Progenitor cell of endocrine pancreas (in vitro differentiated cells): ENCODE measurements around the gene METTL25B. TPM values are rescaled to one million over a fixed set of nuclear protein-coding genes. Genes with fewer than 3 reads are reported as not detected.

ENCODE experiments used
- DNase-seq: peaks from one replicate; pipeline ENCODE4 v3.0.0; 2021; ENCODE audit warnings: low spot score; ENCODE audit not compliant: unreplicated experiment
- H3K27ac Mint-ChIP-seq: 2 replicates; pipeline ENCODE4 v1.8.0; 2021; ENCODE audit warnings: mild to moderate bottlenecking, moderate library complexity, mixed read lengths
- H3K27me3 Mint-ChIP-seq: 2 replicates; pipeline ENCODE4 v1.8.0; 2021; ENCODE audit warnings: mixed read lengths
- H3K36me3 Mint-ChIP-seq: 2 replicates; pipeline ENCODE4 v1.8.0; 2022; ENCODE audit warnings: mixed read lengths; ENCODE audit not compliant: insufficient read depth
- H3K4me1 Mint-ChIP-seq: 2 replicates; pipeline ENCODE4 v1.8.0; 2021; ENCODE audit warnings: low read depth, mixed read lengths
- H3K4me3 Mint-ChIP-seq: 2 replicates; pipeline ENCODE4 v1.8.0; 2021; ENCODE audit warnings: low read depth, mild to moderate bottlenecking, moderate library complexity, mixed read lengths
- H3K9me3 Mint-ChIP-seq: 2 replicates; pipeline ENCODE4 v1.8.0; 2021; ENCODE audit warnings: low read depth, mixed read lengths
- total RNA-seq: library from RNA; stranded (reverse); gene quantifications from 2 replicates; pipeline ENCODE4 v1.2.1, GENCODE V29; 2021
- TF ChIP-seq, protein P1 (sequence below): fragments of 200-600 bp; sonication (generic); IDR thresholded peaks from one replicate; pipeline ENCODE4 v1.5.0; 2021; ENCODE audit warnings: antibody characterized with exemption, mild to moderate bottlenecking; ENCODE audit not compliant: unreplicated experiment

Gene METTL25B
- total RNA-seq, 1 donor from 2014 or later = 42.4 TPM

DNA sequence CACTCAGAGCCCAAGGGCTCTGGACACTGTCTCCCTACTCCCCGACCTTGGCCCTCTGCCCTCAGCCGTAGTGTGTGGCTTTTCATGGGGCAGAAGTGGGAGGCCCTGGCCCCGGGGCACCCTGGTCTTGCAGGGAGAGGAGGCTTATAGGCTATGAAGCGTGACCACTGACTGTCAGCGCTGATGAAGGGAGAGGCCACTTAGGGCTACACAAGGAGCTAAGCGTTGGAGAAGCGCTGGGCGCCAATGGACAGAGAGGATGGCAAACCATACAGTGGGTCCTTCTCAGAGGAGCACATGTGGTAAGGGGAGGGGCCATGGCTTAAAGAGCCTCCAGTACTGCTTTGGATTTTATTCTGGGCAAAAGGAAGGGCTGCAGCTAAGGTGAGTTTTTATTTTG, 30.8 kb upstream of the METTL25B start:
- peaks cover 25% of the 10 kb centered on the region for H3K4me1 Mint-ChIP-seq
- no peak overlapping the region for H3K27ac Mint-ChIP-seq
- no peak overlapping the region for H3K4me3 Mint-ChIP-seq

DNA sequence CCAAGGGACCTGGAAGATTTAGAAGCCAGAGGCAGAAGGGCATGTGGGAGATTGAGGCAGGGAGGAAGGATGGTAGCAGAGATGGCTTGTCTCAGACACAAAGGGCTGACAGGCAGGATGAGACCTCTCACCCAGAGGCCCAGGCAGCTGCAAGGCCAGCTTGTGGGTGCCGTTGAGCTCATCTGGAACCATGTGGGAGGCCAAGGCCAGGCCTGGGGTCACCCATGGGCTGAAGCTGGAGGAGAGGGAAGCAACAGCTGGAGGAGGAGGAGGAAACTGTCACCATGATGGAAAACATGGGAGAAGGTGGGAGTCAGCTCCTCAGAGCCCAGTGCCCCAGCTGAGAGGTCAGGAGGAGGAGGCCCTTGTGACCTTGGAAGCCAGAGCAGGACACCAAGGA, 29.3 kb upstream of the METTL25B start:
- Mint-ChIP-seq H3K27ac (peak overlapping the region; percentile 82), H3K4me3 (no peak overlapping the region), H3K27me3 (peaks cover 10% of the 10 kb centered on the region), H3K4me1 (peaks cover 21% of the 10 kb centered on the region), H3K36me3 (peaks cover 7% of the 10 kb centered on the region), H3K9me3 (no peaks in the 10 kb centered on the region)
- TF ChIP-seq, protein P1, sequence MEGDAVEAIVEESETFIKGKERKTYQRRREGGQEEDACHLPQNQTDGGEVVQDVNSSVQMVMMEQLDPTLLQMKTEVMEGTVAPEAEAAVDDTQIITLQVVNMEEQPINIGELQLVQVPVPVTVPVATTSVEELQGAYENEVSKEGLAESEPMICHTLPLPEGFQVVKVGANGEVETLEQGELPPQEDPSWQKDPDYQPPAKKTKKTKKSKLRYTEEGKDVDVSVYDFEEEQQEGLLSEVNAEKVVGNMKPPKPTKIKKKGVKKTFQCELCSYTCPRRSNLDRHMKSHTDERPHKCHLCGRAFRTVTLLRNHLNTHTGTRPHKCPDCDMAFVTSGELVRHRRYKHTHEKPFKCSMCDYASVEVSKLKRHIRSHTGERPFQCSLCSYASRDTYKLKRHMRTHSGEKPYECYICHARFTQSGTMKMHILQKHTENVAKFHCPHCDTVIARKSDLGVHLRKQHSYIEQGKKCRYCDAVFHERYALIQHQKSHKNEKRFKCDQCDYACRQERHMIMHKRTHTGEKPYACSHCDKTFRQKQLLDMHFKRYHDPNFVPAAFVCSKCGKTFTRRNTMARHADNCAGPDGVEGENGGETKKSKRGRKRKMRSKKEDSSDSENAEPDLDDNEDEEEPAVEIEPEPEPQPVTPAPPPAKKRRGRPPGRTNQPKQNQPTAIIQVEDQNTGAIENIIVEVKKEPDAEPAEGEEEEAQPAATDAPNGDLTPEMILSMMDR = no peak
- no peak for DNase-seq

More for the DNA sequence above, 30.8 kb upstream of the METTL25B start:
- no peaks in the 10 kb centered on the region for H3K9me3 Mint-ChIP-seq
- TF ChIP-seq, protein P1 = no peak
- no peak for DNase-seq
- peaks cover 7% of the 10 kb centered on the region for H3K27me3 Mint-ChIP-seq
- H3K36me3 Mint-ChIP-seq = peaks cover 7% of the 10 kb centered on the region

DNA sequence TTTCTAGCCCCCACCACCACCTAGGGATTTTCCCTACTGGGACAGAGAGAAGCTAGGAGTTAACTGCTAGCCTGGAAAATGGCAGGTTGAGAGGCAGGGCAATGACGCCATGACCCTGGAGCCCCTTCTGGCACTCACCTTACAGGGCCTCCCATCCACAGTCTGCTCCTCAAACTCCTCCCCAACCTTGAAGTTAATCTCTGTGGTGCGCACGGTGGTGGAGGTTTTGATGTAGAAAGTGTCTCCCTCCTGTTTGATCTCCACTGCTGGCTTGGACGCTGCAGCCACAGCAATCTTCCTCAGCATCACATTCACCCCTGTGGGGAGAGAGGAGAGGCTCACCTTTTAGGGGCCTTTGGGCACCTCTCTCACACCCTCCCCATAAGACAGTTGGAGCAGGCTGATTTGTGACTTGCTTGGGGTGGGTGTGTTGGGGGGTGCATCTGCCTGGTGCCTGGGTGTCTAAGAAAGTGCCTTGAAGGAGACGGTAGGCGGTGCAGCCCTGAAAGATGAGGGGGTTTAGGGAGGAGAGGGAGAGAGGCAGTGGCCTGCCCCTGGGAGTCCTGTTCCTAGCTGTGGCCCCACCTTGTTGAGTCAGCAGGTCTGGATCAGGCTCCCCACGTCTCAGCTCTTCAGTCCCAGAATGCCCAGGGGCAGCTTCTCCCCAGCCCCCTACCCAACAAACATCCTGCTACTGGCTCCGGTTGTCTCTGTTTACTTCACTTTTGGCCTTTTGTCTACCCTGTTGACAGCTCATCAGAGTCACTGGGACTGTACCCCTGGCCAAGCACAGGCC, 27.3 kb upstream of the METTL25B start:
- Mint-ChIP-seq H3K27me3 (peaks cover 17% of the 10 kb centered on the region), H3K4me3 (no peak overlapping the region), H3K27ac (no peak overlapping the region), H3K36me3 (peaks cover 7% of the 10 kb centered on the region), H3K9me3 (no peaks in the 10 kb centered on the region), H3K4me1 (peaks cover 23% of the 10 kb centered on the region)
- no peak for DNase-seq
- TF ChIP-seq, protein P1 = no peak

DNA sequence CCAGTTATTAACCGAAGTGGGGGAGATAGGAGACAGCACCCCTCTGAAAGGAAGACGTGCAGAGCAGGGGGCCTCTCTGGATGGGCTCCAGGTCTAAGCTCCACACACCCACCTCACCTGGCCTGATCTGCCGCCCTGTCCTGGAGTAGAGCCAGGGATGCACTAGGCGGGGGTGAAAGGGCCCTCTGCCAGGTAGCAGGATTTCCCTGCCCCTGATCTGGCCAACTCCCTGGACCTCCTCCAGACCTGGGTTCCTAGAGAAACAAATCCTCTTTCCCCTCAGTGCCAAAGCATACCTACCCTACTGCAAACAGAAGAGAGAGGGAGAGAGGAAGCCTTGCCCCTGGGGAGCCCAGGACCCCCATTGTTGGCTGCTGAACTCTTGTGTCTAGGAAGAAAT, 24.9 kb upstream of the METTL25B start:
- H3K4me1 Mint-ChIP-seq = peaks cover 33% of the 10 kb centered on the region
- peaks cover 7% of the 10 kb centered on the region for H3K36me3 Mint-ChIP-seq
- peak overlapping the region; percentile 79 for H3K4me3 Mint-ChIP-seq
- H3K27ac Mint-ChIP-seq = no peak overlapping the region
- peaks cover 10% of the 10 kb centered on the region for H3K27me3 Mint-ChIP-seq
- no peaks in the 10 kb centered on the region for H3K9me3 Mint-ChIP-seq
- TF ChIP-seq, protein P1 = no peak
- DNase-seq = no peak

DNA sequence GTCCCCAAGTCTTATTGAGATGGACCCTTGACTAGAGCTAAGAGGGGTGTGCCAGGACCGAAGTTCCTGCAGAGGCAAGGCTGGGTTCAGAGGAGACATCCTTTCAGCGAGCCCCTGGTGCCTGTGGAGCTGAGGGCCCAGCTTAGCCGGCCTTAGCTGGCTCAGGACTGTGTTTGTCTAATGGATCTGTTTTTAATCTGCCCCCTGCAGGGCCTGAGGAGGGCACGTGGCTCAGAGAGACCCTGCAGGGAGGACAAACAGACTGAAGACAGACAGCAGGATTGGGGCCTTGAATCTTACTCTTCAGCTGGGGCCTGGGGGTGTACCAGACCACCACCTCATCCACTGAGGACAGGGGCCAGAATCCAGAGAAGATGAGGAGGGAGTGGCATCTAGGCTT, 24.5 kb upstream of the METTL25B start:
- TF ChIP-seq, protein P1 = no peak
- no peak for DNase-seq
- Mint-ChIP-seq H3K27ac (peak overlapping the region; percentile 69), H3K4me3 (peak overlapping the region; percentile 79), H3K9me3 (no peaks in the 10 kb centered on the region), H3K36me3 (peaks cover 7% of the 10 kb centered on the region), H3K27me3 (peaks cover 10% of the 10 kb centered on the region), H3K4me1 (peaks cover 37% of the 10 kb centered on the region)
